WTC11 (cell line): ENCODE measurements around the gene TLCD3B.

Experiments used
- ATF3 ChIP-seq: sonication (generic); formaldehyde crosslinking; conservative IDR thresholded peaks from 2 replicates; pipeline ENCODE4 v1.8.1; 2022; ENCODE audit warnings: mild to moderate bottlenecking, missing genetic modification reagents
- CTCF ChIP-seq: fragments of 200-600 bp; IDR thresholded peaks from 2 replicates; pipeline ENCODE4 v1.8.0; 2022; ENCODE audit warnings: antibody characterized with exemption
- FOXP1 ChIP-seq: sonication (generic); formaldehyde crosslinking; IDR thresholded peaks from 2 replicates; pipeline ENCODE4 v1.8.0; 2022; ENCODE audit warnings: missing genetic modification reagents, mild to moderate bottlenecking, moderate library complexity, borderline replicate concordance
- TCF7 ChIP-seq: sonication (generic); formaldehyde crosslinking; IDR thresholded peaks from 2 replicates; pipeline ENCODE4 v1.8.0; 2022; ENCODE audit warnings: mild to moderate bottlenecking, low read depth, missing genetic modification reagents, moderate library complexity
- TP53 ChIP-seq: sonication (generic); formaldehyde crosslinking; IDR thresholded peaks from 2 replicates; pipeline ENCODE4 v1.8.1; 2023; ENCODE audit warnings: mild to moderate bottlenecking, missing genetic modification reagents
- ZNF219 ChIP-seq: sonication (generic); formaldehyde crosslinking; IDR thresholded peaks from 2 replicates; pipeline ENCODE4 v1.8.0; 2023; ENCODE audit warnings: missing genetic modification reagents, mild to moderate bottlenecking, borderline replicate concordance

- TF ChIP-seq FOXP1 (CRISPR knock-in tag) (no peak), TCF7 (no peak), TP53 (CRISPR knock-in tag) (no peak), ZNF219 (CRISPR knock-in tag) (no peak), ATF3 (CRISPR knock-in tag) (no peak), CTCF (no peak)
Observed at GRCh38 chr16:30002614-30003346, 28.3 kb downstream of the TLCD3B start.
